Panc1 (cell line): ENCODE results near the gene CHRDL2.

Source experiments
- POLR2AphosphoS5 ChIP-seq: IDR thresholded peaks from 2 replicates; pipeline ENCODE4 v1.6.1; 2012; ENCODE audit warnings: mild to moderate bottlenecking, low read depth, low read length, moderate library complexity
- SIN3A ChIP-seq: IDR thresholded peaks from 2 replicates; pipeline ENCODE4 v1.6.1; 2012; ENCODE audit warnings: low read depth, mild to moderate bottlenecking, low read length, moderate library complexity, borderline replicate concordance; ENCODE audit not compliant: insufficient read depth
- TF ChIP-seq, protein P1 (sequence below): fragments of 450-650 bp; IDR thresholded peaks from 2 replicates; pipeline ENCODE4 v1.5.1; 2017; ENCODE audit warnings: mild to moderate bottlenecking
- TF ChIP-seq, protein P2 (sequence below), 2 experiments: IDR thresholded peaks; 2 replicates each; pipeline ENCODE4 v1.6.1; 2011 to 2012; ENCODE audit warnings: low read depth in 2 of 2, control low read depth in 1 of 2, low read length in 1 of 2, mild to moderate bottlenecking in 1 of 2, moderate library complexity in 1 of 2; ENCODE audit not compliant: insufficient read depth in 1 of 2

DNA sequence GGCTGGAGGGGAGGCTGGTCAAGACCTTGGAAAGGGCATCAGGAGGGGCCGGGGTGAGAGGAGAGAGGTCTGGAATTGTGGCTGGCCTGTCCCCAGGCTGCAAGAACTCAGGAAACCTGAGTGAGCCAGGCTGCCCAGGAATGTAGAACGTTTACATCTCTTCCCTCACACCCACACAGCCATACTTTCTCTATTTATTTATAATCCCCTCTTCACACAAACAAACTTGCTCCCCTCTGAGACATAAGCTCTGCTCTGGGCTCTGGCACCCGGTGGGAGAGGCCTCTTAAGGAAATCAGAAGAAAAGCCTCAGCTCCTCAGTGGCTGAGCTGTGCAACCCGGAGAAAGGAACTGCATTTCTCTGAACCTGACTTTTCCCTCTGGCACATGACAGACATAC lies 5.5 kb downstream of the CHRDL2 start:
- TF ChIP-seq, protein P1, sequence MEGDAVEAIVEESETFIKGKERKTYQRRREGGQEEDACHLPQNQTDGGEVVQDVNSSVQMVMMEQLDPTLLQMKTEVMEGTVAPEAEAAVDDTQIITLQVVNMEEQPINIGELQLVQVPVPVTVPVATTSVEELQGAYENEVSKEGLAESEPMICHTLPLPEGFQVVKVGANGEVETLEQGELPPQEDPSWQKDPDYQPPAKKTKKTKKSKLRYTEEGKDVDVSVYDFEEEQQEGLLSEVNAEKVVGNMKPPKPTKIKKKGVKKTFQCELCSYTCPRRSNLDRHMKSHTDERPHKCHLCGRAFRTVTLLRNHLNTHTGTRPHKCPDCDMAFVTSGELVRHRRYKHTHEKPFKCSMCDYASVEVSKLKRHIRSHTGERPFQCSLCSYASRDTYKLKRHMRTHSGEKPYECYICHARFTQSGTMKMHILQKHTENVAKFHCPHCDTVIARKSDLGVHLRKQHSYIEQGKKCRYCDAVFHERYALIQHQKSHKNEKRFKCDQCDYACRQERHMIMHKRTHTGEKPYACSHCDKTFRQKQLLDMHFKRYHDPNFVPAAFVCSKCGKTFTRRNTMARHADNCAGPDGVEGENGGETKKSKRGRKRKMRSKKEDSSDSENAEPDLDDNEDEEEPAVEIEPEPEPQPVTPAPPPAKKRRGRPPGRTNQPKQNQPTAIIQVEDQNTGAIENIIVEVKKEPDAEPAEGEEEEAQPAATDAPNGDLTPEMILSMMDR, result no peak
- TF ChIP-seq SIN3A (no peak), POLR2AphosphoS5 (no peak)
- TF ChIP-seq, protein P2, sequence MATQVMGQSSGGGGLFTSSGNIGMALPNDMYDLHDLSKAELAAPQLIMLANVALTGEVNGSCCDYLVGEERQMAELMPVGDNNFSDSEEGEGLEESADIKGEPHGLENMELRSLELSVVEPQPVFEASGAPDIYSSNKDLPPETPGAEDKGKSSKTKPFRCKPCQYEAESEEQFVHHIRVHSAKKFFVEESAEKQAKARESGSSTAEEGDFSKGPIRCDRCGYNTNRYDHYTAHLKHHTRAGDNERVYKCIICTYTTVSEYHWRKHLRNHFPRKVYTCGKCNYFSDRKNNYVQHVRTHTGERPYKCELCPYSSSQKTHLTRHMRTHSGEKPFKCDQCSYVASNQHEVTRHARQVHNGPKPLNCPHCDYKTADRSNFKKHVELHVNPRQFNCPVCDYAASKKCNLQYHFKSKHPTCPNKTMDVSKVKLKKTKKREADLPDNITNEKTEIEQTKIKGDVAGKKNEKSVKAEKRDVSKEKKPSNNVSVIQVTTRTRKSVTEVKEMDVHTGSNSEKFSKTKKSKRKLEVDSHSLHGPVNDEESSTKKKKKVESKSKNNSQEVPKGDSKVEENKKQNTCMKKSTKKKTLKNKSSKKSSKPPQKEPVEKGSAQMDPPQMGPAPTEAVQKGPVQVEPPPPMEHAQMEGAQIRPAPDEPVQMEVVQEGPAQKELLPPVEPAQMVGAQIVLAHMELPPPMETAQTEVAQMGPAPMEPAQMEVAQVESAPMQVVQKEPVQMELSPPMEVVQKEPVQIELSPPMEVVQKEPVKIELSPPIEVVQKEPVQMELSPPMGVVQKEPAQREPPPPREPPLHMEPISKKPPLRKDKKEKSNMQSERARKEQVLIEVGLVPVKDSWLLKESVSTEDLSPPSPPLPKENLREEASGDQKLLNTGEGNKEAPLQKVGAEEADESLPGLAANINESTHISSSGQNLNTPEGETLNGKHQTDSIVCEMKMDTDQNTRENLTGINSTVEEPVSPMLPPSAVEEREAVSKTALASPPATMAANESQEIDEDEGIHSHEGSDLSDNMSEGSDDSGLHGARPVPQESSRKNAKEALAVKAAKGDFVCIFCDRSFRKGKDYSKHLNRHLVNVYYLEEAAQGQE (IDR thresholded peaks at IDR 0.05; ENCODE audit: insufficient read depth in 1 of 2, low read depth in 2 of 2, low read length in 1 of 2), result no peak
